Right lobe of liver (tissue), 6 donors: ENCODE results near the gene WNT8B. TPM values are rescaled to one million over a fixed set of nuclear protein-coding genes. Genes with fewer than 3 reads are reported as not detected.
A peak's percentile ranks its signal among the peaks of the same experiment; 100 is the strongest.

ENCODE experiments used
- ATAC-seq, 4 donors: fragments of 200-7000 bp; cut with Tn5 transposase; one replicate each; pipeline ENCODE4 v1.9.1; 2020; ENCODE audit warnings: mild to moderate bottlenecking in 4 of 4, moderate library complexity in 4 of 4
- DNase-seq, 3 donors: peaks; one replicate each; pipeline ENCODE4 v3.0.0-alpha.2; 2020
- H3K27ac ChIP-seq, 3 donors: fragments of 200-600 bp; one replicate each; pipeline ENCODE4 v1.8.0; 2022
- H3K27me3 ChIP-seq, 2 donors: fragments of 200-600 bp; one replicate each; pipeline ENCODE4 v1.8.0; 2022
- H3K36me3 ChIP-seq, 4 donors: fragments of 200-600 bp; sonication (generic) in 1 of 4; one replicate each; pipeline versions ENCODE4 v1.5.1 to v1.8.0; 2017 to 2022; ENCODE audit warnings: control low read depth in 1 of 4
- H3K4me1 ChIP-seq, 4 donors: fragments of 200-600 bp; sonication (generic) in 1 of 4; one replicate each; pipeline versions ENCODE4 v1.5.1 to v1.8.0; 2017 to 2022; ENCODE audit warnings: control low read depth in 1 of 4
- H3K4me3 ChIP-seq, 3 donors: fragments of 200-600 bp; one replicate each; pipeline ENCODE4 v1.8.0; 2022
- H3K9me3 ChIP-seq, 4 donors: fragments of 200-600 bp; sonication (generic) in 1 of 4; one replicate each; pipeline versions ENCODE4 v1.5.1 to v1.8.0; 2017 to 2022; ENCODE audit warnings: control low read depth in 1 of 4
- CTCF ChIP-seq, 4 donors: fragments of 200-600 bp in 3 of 4; fragments of 450-650 bp in 1 of 4; IDR thresholded peaks; one replicate each; pipeline versions ENCODE4 v1.5.1 to v1.8.0; 2016 to 2022; ENCODE audit warnings: antibody characterized with exemption in 4 of 4, mild to moderate bottlenecking in 2 of 4
- POLR2A ChIP-seq: fragments of 450-650 bp; IDR thresholded peaks from one replicate; pipeline ENCODE4 v1.6.1; 2017; ENCODE audit warnings: antibody characterized with exemption, mild to moderate bottlenecking
- WGBS: methylation state at CpG from one replicate; pipeline ENCODE4 v1.1.6; 2018; ENCODE audit warnings: low coverage, low lambda C conversion rate; ENCODE audit not compliant: insufficient coverage; ENCODE audit errors: missing lambda C conversion rate; 5-methylcytosine and 5-hydroxymethylcytosine counted together
- intact Hi-C, 2 donors: fragments of 100-400 bp; cut with DNase I; formaldehyde crosslinking; loops; one replicate each; pipeline versions ENCODE4 v1.11.2 to v1.14.1; 2022
- total RNA-seq, 6 experiments: library from RNA; depleted of rRNA in 2 of 6; stranded (reverse); fragments of >200 nt in 2 of 6; fragmentation: NEBNext Ultra II Directional in 3 of 6; extraction: Animal tissue kit (Norgen Biotek cat#: 25700) in 3 of 6; gene quantifications; one replicate each; pipeline versions ENCODE4 v1.1.0 to v1.2.4, GENCODE V29; 2016 to 2023
- donor health status: DM: no; HTN: yes; CAD: no.
- donor health status: DM: no; HTN: no; CAD: no.
- donor health status: DM: no; HTN: no; CAD: no.
- donor health status: DM: no; HTN: yes; CAD: no.
- donor health status: DM: no; HTN: yes; CAD: no.

Gene WNT8B
- total RNA-seq, 6 experiments from 2014 or later = 0.19 TPM; not detected in 5

- no peak overlapping the region for H3K4me3 ChIP-seq
Measured at GRCh38 chr10:100510533-100511308, 47.9 kb downstream of the WNT8B start.

GRCh38 chr10:100515612-100516011, 52.8 kb downstream of the WNT8B start:
- DNase-seq (no peak), ATAC-seq (peak in 2 of 4 donors; percentile 4 to 35)
- TF ChIP-seq CTCF (IDR thresholded peaks at IDR 0.05) (no peak), POLR2A (no peak)
- no peaks in the 10 kb centered on the region for H3K27me3 ChIP-seq
- H3K4me3 ChIP-seq = no peak overlapping the region
- intact Hi-C loops = no loop called here
- no peaks in the 10 kb centered on the region for H3K9me3 ChIP-seq
- WGBS = 44% methylated on average over 3 of the region's 3 CpGs
- no peaks in the 10 kb centered on the region for H3K36me3 ChIP-seq
- H3K27ac ChIP-seq = no peak overlapping the region
- H3K4me1 ChIP-seq = peaks cover 0 to 40% (median 11%) of the 10 kb centered on the region in 4 donors

More at GRCh38 chr10:100510533-100511308, 47.9 kb downstream of the WNT8B start:
- Histone ChIP-seq H3K4me1 (peaks cover 0 to 1% (median under 1%) of the 10 kb centered on the region in 4 donors), H3K36me3 (no peaks in the 10 kb centered on the region), H3K27me3 (no peaks in the 10 kb centered on the region), H3K9me3 (no peaks in the 10 kb centered on the region), H3K27ac (no peak overlapping the region)
- TF ChIP-seq POLR2A (no peak), CTCF (IDR thresholded peaks at IDR 0.05) (no peak)
- intact Hi-C loops = no loop called here
- no peak for DNase-seq
- ATAC-seq = peak; percentile 20 to 48 (median 33)
- 69% methylated on average over 7 of the region's 7 CpGs for WGBS

GRCh38 chr10:100516847-100517246, 54.0 kb downstream of the WNT8B start:
- Histone ChIP-seq H3K4me3 (no peak overlapping the region), H3K4me1 (peaks cover 0 to 40% (median 11%) of the 10 kb centered on the region in 4 donors), H3K36me3 (no peaks in the 10 kb centered on the region), H3K9me3 (no peaks in the 10 kb centered on the region), H3K27me3 (no peaks in the 10 kb centered on the region), H3K27ac (peak overlapping the region in 1 of 3 donors; percentile 1)
- 40% methylated on average over 2 of the region's 2 CpGs for WGBS
- DNase-seq (peak; percentile 54 to 82 (median 78)), ATAC-seq (peak; percentile 71 to 78 (median 75))
- intact Hi-C loops = no loop called here
- TF ChIP-seq POLR2A (no peak), CTCF (IDR thresholded peaks at IDR 0.05) (peak; percentile 33 to 65 (median 53))

GRCh38 chr10:100518761-100519241, 56.0 kb downstream of the WNT8B start:
- intact Hi-C loops = no loop called here
- no peaks in the 10 kb centered on the region for H3K27me3 ChIP-seq
- no peaks in the 10 kb centered on the region for H3K9me3 ChIP-seq
- TF ChIP-seq POLR2A (no peak), CTCF (IDR thresholded peaks at IDR 0.05) (peak; percentile 69 to 81 (median 72))
- WGBS = 11% methylated on average over 7 of the region's 7 CpGs
- H3K4me1 ChIP-seq = peaks cover 0 to 40% (median 11%) of the 10 kb centered on the region in 4 donors
- ATAC-seq = peak; percentile 64 to 75 (median 72)
- no peak overlapping the region for H3K27ac ChIP-seq
- H3K36me3 ChIP-seq = peaks cover 0 to 9% (median 4%) of the 10 kb centered on the region in 4 donors
- peak overlapping the region; percentile 47 to 59 (median 59) for H3K4me3 ChIP-seq
- DNase-seq = peak in 2 of 3 donors; percentile 43 to 69
